ACC112 (cell line): ENCODE data around the gene RARB.

Experiments used
- H2AFZ ChIP-seq: fragments of 200-600 bp; sonication (generic); one replicate; pipeline ENCODE4 v1.6.0; 2017; ENCODE audit warnings: antibody characterized with exemption, low read length; ENCODE audit not compliant: unreplicated experiment
- H3K27ac ChIP-seq: fragments of 200-600 bp; sonication (generic); 2 replicates; pipeline ENCODE4 v1.5.1; 2014; ENCODE audit warnings: low read depth, mild to moderate bottlenecking, antibody characterized with exemption, low read length, moderate library complexity
- H3K27me3 ChIP-seq: fragments of 200-600 bp; sonication (generic); 2 replicates; pipeline ENCODE4 v1.6.1; 2014; ENCODE audit warnings: mild to moderate bottlenecking, antibody characterized with exemption, low read length, moderate library complexity, mixed read lengths; ENCODE audit not compliant: insufficient read depth
- H3K36me3 ChIP-seq: fragments of 200-600 bp; sonication (generic); 2 replicates; pipeline ENCODE4 v1.6.1; 2016; ENCODE audit warnings: mild to moderate bottlenecking, antibody characterized with exemption, low read length, moderate library complexity, mixed read lengths; ENCODE audit not compliant: insufficient read depth
- H3K4me1 ChIP-seq: fragments of 200-600 bp; sonication (generic); one replicate; pipeline ENCODE4 v1.6.1; 2016; ENCODE audit warnings: low read length, mixed read lengths; ENCODE audit not compliant: insufficient read depth, unreplicated experiment, control insufficient read depth
- H3K4me3 ChIP-seq: fragments of 200-600 bp; sonication (generic); 2 replicates; pipeline ENCODE4 v1.5.1; 2014; ENCODE audit warnings: mild to moderate bottlenecking, low read depth, low read length
- H3K79me2 ChIP-seq: fragments of 200-600 bp; sonication (generic); one replicate; pipeline ENCODE4 v1.6.0; 2016; ENCODE audit warnings: low read length; ENCODE audit not compliant: control insufficient read depth, unreplicated experiment, insufficient read depth

Gene RARB

DNA sequence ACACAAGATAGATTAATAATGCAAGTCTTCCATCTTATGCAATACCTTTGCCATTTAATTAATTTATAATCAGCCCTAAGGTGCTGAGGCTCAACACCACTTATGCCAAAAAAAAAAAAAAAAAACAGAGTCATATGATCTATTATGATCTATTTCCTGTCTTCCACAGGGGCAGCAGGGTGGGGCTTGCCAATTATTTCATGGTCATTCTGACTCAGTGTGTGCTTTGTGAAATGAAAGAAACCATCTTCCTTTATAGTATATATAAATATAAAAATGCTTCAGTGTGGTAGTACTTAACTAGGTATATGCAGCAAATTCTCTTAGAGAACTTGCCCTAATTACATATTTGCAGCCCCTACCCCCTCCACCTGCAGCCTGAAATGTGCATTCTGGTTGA lies 7.2 kb upstream of the RARB start:
- no peak overlapping the region for H3K27ac ChIP-seq
- no peak overlapping the region for H2AFZ ChIP-seq
- H3K79me2 ChIP-seq: no peaks in the 10 kb centered on the region
- H3K36me3 ChIP-seq: no peaks in the 10 kb centered on the region
- H3K27me3 ChIP-seq: no peaks in the 10 kb centered on the region
- H3K4me3 ChIP-seq: no peak overlapping the region
- peaks cover 18% of the 10 kb centered on the region for H3K4me1 ChIP-seq

DNA sequence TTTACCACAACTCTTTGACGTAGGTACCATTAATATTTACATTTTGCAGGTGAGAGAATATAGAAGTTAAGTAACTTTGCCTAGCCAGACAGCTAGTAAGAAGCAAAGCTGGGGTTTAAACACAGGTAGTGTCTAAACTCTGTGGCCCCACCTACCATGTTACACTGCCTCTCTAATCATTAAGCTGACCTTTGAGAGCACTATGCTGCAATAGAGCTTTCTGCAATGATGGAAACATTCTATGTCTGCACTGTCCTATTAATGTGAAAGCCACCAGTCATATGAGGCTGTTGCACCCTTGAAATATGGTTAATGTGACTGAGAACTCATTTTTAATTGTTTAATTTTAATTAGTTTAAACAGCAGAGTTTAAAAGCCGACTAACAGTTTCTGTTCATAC lies 6.3 kb upstream of the RARB start:
- Histone ChIP-seq H3K27me3 (no peaks in the 10 kb centered on the region), H3K79me2 (no peaks in the 10 kb centered on the region), H3K27ac (no peak overlapping the region), H3K36me3 (no peaks in the 10 kb centered on the region), H2AFZ (no peak overlapping the region), H3K4me1 (peaks cover 24% of the 10 kb centered on the region), H3K4me3 (no peak overlapping the region)

DNA sequence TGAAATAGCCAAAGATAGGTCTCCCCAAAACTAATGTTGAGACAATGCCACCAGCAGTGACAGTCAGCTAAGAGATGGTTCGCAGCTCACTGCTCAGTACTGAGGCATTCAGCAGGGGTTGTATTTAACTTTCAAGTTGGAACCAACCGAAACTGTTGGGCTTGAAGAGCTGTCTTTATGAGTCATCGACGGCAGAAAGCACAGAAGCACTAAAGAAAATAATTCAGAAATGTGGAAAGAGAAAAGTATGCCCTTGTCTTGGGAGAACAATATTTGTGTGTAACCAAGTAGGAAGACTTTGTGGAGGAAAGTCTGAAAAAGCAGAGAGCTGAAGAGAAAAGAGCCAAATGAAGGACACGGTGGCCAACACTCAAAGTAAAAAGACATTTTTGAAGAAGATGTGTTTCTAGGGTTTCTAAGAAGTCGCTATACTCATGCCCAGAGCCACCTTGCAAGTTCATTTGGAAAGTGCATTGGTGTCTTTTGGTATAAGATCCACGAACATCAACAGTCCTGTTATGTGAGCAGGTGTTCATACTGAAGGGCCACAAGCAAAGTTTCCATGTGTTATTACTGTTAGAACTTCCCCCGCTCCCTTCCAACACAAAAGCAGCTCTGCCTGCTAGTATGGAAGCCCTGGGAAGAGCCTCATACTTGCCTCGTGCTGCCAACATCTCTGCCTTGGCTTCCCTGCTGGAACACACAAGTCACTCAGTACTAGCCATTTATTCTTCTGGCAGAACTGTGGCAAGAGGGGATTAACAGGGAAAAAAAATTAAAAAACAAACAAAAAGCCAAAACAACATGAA lies 4.1 kb upstream of the RARB start:
- Histone ChIP-seq H3K36me3 (no peaks in the 10 kb centered on the region), H3K27me3 (no peaks in the 10 kb centered on the region), H3K79me2 (no peaks in the 10 kb centered on the region), H3K4me3 (peak overlapping the region; percentile 31; the same call in 1 of the 2 replicates), H3K4me1 (peaks cover 38% of the 10 kb centered on the region), H2AFZ (peak overlapping the region; percentile 29), H3K27ac (no peak overlapping the region)

DNA sequence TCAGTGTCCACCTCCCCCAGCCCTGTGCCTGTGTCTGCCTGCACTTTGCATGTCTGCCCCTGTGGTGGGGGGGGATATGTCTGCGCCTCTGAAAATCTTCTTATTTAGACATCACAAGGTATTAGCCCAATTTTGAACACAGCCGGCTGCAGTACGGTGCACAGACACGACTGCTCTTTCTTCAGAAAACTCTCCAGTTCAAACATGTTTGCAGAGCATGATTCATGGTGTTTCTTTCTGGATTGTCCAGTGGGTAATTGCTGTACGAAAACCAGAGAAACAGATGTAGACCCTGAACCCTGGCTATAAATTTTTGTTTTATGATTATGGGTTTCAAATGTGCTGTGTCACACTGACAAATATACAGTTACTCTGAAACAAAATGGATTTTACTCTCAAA lies 3.4 kb upstream of the RARB start:
- H3K4me1 ChIP-seq: peaks cover 38% of the 10 kb centered on the region
- no peaks in the 10 kb centered on the region for H3K27me3 ChIP-seq
- no peak overlapping the region for H3K27ac ChIP-seq
- H3K36me3 ChIP-seq: no peaks in the 10 kb centered on the region
- no peak overlapping the region for H3K4me3 ChIP-seq
- H2AFZ ChIP-seq: no peak overlapping the region
- no peaks in the 10 kb centered on the region for H3K79me2 ChIP-seq

DNA sequence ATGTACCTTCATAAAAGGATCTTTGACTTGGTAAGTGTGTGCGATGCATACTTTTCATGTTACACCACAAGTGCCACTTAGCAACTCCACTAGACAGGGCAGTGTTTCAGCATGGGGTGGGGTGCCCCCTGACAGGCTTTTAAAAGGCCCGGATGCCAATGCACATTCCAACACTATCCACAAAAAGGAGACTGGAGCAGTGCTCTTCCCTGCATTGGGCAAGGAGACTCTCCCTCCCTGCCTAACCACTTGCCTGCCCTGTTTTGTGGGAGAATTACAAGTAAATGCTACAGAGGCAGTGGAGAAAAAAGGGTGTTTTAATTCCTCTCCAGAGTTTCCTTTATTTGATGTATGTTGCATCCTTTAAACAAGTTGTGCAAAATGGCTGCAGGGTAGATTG lies 1.7 kb upstream of the RARB start:
- Histone ChIP-seq H3K27me3 (no peaks in the 10 kb centered on the region), H3K4me1 (peaks cover 38% of the 10 kb centered on the region), H3K79me2 (no peaks in the 10 kb centered on the region), H3K27ac (no peak overlapping the region), H2AFZ (no peak overlapping the region), H3K4me3 (no peak overlapping the region), H3K36me3 (no peaks in the 10 kb centered on the region)

DNA sequence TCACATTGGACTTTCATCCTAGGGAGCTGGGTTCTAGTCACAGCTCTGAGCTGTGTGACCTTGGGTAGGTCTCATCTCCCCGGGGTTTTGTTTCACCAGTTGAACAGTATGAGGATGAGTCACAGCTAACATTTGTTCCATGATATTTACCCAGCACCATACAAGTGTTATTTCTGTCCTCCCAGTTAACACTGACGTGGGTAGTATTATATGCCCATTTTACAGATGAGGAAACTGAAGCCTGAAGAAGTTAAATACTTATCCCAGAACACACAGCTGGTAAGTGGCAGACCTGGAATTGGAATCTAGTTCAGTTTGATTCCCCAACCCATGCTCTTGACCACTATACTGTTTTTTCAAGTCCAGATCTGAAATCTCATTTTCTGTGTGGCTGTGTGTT lies 908 bp upstream of the RARB start:
- Histone ChIP-seq H3K4me1 (peaks cover 38% of the 10 kb centered on the region), H3K4me3 (peak overlapping the region; percentile 77), H2AFZ (peak overlapping the region; percentile 78), H3K27ac (peak overlapping the region; percentile 51; the same call in 1 of the 2 replicates), H3K27me3 (no peaks in the 10 kb centered on the region), H3K36me3 (no peaks in the 10 kb centered on the region), H3K79me2 (no peaks in the 10 kb centered on the region)

DNA sequence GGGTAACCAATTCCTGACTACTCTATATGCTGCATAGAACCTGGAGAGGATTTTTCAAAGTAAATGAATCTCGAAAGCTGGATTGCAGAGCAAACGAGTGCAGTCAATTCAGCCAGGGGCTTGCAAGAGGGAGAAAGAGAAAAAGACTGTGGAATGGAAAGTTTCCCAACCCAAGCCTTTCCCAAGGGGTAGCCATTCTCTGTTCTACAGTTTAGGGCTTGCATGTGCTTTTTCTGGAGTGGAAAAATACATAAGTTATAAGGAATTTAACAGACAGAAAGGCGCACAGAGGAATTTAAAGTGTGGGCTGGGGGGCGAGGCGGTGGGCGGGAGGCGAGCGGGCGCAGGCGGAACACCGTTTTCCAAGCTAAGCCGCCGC lies 511 bp upstream of the RARB start:
- Histone ChIP-seq H2AFZ (peak overlapping the region; percentile 78), H3K79me2 (no peaks in the 10 kb centered on the region), H3K27ac (peak overlapping the region; percentile 51), H3K27me3 (no peaks in the 10 kb centered on the region), H3K36me3 (no peaks in the 10 kb centered on the region), H3K4me1 (peaks cover 38% of the 10 kb centered on the region), H3K4me3 (peak overlapping the region; percentile 77)

DNA sequence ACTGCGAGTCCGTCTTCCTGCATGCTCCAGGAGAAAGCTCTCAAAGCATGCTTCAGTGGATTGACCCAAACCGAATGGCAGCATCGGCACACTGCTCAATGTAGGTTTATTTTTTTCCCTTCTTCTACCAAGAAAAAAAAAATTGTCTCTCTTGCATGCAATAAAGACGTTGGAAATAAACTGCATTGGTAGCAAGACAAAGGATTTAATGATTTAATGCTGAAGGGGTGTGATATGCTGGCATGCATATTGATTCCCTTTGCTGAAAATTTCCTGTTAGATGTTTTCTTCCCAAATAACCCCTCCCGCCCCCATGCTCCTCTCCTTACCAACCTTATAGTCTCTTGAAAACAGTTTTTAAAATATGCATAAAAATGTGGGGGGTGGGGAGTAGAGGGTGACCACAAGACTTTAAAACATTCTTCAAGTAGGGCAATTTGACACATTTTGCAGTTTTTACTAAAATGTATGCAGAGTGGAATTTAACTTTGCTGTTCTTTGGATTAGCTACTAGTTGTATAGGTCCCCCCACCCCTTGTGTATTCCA lies 799 bp downstream of the RARB start:
- no peaks in the 10 kb centered on the region for H3K79me2 ChIP-seq
- no peak overlapping the region for H2AFZ ChIP-seq
- H3K27me3 ChIP-seq: no peaks in the 10 kb centered on the region
- H3K4me1 ChIP-seq: peaks cover 32% of the 10 kb centered on the region
- peak overlapping the region; percentile 77 for H3K4me3 ChIP-seq
- no peaks in the 10 kb centered on the region for H3K36me3 ChIP-seq
- H3K27ac ChIP-seq: peak overlapping the region; percentile 68; the same call in 1 of the 2 replicates

DNA sequence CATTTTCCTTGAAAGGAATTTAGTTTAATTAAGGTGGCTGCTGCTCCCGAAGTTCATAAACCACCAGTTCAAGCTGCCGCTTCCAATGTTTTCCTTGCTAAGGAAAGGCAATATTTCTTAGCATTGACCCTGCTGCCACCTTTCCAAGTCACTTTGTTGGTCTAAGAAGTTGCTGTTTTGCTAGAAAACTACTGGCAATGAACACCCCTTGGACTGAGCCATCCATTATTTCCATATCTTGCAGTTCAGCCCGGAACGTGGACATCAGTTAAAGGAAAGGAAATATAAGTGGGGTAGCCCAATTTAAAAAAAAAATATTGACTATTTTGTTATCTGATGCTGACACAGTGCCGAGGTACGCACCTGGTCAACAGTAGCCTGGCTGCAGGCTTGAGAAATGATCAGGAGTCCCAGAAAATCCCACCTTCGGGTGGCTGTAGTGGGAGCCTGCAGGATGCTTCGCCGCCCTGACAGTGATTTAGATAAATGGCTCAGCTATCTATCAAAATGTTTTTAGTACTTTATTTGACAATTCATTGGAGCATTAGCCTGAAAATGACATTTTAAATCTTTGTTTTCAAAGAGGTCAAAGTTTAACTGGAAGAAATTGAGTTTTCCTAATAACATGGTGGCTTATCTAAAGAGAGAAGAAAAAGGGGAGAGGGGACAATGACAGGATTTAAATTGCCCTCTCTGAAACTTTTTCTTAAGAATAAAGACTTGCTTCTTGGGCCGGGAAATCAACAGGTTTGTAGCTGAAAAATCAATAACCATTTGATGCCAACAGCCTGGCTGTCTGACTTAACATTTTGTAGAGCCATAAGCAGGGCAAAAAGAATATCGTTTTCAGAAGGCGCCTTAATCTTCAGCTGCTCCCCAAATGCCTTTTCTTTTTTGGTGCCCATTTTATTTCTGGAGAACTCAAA lies 1.6 kb downstream of the RARB start:
- Histone ChIP-seq H2AFZ (peak overlapping the region; percentile 7), H3K27me3 (no peaks in the 10 kb centered on the region), H3K4me1 (peaks cover 24% of the 10 kb centered on the region), H3K27ac (no peak overlapping the region), H3K36me3 (no peaks in the 10 kb centered on the region), H3K79me2 (no peaks in the 10 kb centered on the region), H3K4me3 (peak overlapping the region; percentile 77)

DNA sequence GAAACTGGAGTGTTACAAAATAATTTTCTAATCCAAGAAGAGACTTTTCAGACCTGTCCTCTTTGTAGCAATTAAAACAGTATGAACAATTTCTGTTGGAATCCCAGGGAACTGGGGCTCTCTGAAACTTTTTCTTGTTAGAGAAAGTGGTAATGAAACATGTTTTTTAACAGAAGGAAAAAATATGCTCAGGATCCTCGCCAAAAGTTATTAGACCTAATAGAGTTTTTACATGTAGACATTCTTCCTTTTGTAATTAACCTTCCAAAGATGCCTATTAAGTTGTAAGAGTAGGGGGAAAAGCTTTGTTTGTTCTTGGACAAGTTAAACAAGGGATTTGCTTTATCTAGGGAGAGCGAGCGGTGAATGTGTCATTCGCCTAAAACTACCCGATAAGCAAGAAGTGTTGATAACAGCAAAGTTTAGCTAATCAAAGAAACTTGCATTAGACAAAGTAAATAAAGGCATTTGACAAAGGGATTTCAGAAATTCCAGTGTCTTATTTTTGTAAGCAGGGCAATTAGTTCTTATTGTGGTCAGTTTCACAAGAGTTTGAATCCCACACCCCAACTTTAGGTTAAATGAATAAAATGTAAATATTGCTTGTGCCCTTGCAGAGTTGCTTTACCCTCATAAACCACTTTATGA lies 2.3 kb downstream of the RARB start:
- peak overlapping the region; percentile 31 for H3K4me3 ChIP-seq
- no peaks in the 10 kb centered on the region for H3K27me3 ChIP-seq
- H3K27ac ChIP-seq: no peak overlapping the region; the same call in 1 of the 2 replicates
- H3K4me1 ChIP-seq: peaks cover 20% of the 10 kb centered on the region
- no peak overlapping the region for H2AFZ ChIP-seq
- no peaks in the 10 kb centered on the region for H3K36me3 ChIP-seq
- H3K79me2 ChIP-seq: no peaks in the 10 kb centered on the region
